Measurements from ENCODE around the gene CCDC78. TPM values are rescaled to one million over a fixed set of nuclear protein-coding genes. Genes with fewer than 3 reads are reported as not detected.

CCDC78 gene
- total and polyA plus RNA-seq, 2 of the 13 experiments (the other 11 are each of a cell fraction or from before 2014, with no cell fraction given): 0.53 to 1.5 TPM

DNA sequence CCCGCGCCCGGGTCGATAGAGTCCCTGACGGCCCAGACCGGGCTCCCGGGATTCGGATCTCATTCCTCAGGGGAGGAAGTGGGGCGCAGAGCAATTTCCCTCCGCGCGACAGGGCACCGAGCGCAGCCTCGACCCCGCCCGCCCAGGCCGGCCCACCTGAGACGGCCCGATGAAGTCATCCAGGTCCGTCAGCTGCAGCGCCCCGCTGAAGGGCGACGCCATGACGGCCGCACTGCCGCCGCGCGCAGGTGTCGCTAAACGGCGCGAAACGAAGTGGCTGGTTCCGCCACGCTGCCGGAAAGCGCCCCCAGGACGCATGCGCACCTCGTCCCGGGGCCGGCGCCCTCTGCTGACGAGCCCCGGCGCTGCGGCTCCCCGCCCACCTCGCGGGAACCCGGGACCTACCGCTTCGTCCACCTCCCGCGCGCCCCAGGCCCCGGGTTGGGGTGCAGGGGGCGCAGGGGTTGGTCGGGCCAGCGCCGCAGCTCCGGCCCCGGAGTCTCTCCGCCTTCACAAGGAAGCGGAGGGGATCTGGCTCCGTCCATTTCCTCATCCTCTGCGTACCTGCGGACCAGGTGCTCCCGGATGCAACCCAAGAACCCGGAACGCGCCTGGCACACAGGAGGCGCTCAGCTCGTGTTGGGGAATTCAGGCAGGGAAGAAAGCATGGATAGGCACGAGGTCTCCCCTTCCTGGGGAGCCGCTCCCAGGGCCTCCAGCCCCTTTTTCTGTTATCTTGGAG, 14.7 kb upstream of the CCDC78 start, which contains the start of gene CIAO3 (continued):
- TF ChIP-seq ZNF282 (IDR thresholded peaks at IDR 0.05; ENCODE audit: partially characterized antibody) (no peak), ARID2 (CRISPR knock-in tag; IDR thresholded peaks at IDR 0.05; ENCODE audit: borderline replicate concordance) (peak; percentile 52; the same call in 1 of the 2 replicates), SRY (CRISPR knock-in tag; IDR thresholded peaks at IDR 0.05) (peak; percentile 47; the same call in 1 of the 2 replicates), FOXK2 (IDR thresholded peaks at IDR 0.05) (no peak), CENPBD1 (CRISPR knock-in tag; IDR thresholded peaks at IDR 0.05; ENCODE audit: borderline replicate concordance, low read depth) (no peak), ZFP1 (CRISPR knock-in tag; IDR thresholded peaks at IDR 0.05) (no peak), SP5 (CRISPR knock-in tag; IDR thresholded peaks at IDR 0.05; ENCODE audit: borderline replicate concordance, low read depth) (0 out of 2 replicates have a peak, but pooled peaks have one; percentile 40), NFIB (CRISPR knock-in tag; IDR thresholded peaks at IDR 0.05; ENCODE audit: borderline replicate concordance) (no peak), MAFK (conservative IDR thresholded peaks at IDR 0.05 in 1 of 2, IDR thresholded peaks at IDR 0.05 in 1 of 2; ENCODE audit: low read length in 2 of 2) (no peak), RFX5 (IDR thresholded peaks at IDR 0.05; ENCODE audit: low read depth, low read length) (no peak), RFXAP (CRISPR knock-in tag; IDR thresholded peaks at IDR 0.05; ENCODE audit: borderline replicate concordance) (no peak; the same call in 1 of the 2 replicates), TSC22D2 (CRISPR knock-in tag; IDR thresholded peaks at IDR 0.05; ENCODE audit: borderline replicate concordance) (peak; percentile 90), ZNF501 (CRISPR knock-in tag; IDR thresholded peaks at IDR 0.05) (no peak; the same call in 1 of the 2 replicates), ZNF383 (CRISPR knock-in tag; IDR thresholded peaks at IDR 0.05; ENCODE audit: borderline replicate concordance) (0 out of 2 replicates have a peak, but pooled peaks have one; percentile 68), KAT2B (IDR thresholded peaks at IDR 0.05; ENCODE audit: borderline replicate concordance, low read depth, low read length) (no peak), ZFP41 (CRISPR knock-in tag; IDR thresholded peaks at IDR 0.05; ENCODE audit: borderline replicate concordance) (no peak), PCBP2 (optimal IDR thresholded peaks at IDR 0.05; ENCODE audit: low read depth, low read length, poor library complexity, severe bottlenecking) (no peak), EEA1 (CRISPR knock-in tag; IDR thresholded peaks at IDR 0.05; ENCODE audit: borderline replicate concordance) (peak; percentile 43; the same call in 1 of the 2 replicates), ATF1 (CRISPR knock-in tag; IDR thresholded peaks at IDR 0.05) (peak; percentile 64)
- TF ChIP-seq, protein P1, sequence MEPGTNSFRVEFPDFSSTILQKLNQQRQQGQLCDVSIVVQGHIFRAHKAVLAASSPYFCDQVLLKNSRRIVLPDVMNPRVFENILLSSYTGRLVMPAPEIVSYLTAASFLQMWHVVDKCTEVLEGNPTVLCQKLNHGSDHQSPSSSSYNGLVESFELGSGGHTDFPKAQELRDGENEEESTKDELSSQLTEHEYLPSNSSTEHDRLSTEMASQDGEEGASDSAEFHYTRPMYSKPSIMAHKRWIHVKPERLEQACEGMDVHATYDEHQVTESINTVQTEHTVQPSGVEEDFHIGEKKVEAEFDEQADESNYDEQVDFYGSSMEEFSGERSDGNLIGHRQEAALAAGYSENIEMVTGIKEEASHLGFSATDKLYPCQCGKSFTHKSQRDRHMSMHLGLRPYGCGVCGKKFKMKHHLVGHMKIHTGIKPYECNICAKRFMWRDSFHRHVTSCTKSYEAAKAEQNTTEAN (CRISPR knock-in tag; conservative IDR thresholded peaks at IDR 0.05): no peak
- TF ChIP-seq, protein P2, sequence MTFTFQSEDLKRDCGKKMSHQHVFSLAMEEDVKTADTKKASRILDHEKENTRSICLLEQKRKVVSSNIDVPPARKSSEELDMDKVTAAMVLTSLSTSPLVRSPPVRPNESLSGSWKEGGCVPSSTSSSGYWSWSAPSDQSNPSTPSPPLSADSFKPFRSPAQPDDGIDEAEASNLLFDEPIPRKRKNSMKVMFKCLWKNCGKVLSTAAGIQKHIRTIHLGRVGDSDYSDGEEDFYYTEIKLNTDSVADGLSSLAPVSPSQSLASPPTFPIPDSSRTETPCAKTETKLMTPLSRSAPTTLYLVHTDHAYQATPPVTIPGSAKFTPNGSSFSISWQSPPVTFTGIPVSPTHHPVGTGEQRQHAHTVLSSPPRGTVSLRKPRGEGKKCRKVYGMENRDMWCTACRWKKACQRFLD (CRISPR knock-in tag; IDR thresholded peaks at IDR 0.05; ENCODE audit: borderline replicate concordance): peak; percentile 52; the same call in 1 of the 2 replicates
- TF ChIP-seq, protein P3, sequence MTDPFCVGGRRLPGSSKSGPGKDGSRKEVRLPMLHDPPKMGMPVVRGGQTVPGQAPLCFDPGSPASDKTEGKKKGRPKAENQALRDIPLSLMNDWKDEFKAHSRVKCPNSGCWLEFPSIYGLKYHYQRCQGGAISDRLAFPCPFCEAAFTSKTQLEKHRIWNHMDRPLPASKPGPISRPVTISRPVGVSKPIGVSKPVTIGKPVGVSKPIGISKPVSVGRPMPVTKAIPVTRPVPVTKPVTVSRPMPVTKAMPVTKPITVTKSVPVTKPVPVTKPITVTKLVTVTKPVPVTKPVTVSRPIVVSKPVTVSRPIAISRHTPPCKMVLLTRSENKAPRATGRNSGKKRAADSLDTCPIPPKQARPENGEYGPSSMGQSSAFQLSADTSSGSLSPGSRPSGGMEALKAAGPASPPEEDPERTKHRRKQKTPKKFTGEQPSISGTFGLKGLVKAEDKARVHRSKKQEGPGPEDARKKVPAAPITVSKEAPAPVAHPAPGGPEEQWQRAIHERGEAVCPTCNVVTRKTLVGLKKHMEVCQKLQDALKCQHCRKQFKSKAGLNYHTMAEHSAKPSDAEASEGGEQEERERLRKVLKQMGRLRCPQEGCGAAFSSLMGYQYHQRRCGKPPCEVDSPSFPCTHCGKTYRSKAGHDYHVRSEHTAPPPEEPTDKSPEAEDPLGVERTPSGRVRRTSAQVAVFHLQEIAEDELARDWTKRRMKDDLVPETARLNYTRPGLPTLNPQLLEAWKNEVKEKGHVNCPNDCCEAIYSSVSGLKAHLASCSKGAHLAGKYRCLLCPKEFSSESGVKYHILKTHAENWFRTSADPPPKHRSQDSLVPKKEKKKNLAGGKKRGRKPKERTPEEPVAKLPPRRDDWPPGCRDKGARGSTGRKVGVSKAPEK (CRISPR knock-in tag; IDR thresholded peaks at IDR 0.05; ENCODE audit: borderline replicate concordance): no peak
